ENCODE results near the gene GTF2A1.

DNA sequence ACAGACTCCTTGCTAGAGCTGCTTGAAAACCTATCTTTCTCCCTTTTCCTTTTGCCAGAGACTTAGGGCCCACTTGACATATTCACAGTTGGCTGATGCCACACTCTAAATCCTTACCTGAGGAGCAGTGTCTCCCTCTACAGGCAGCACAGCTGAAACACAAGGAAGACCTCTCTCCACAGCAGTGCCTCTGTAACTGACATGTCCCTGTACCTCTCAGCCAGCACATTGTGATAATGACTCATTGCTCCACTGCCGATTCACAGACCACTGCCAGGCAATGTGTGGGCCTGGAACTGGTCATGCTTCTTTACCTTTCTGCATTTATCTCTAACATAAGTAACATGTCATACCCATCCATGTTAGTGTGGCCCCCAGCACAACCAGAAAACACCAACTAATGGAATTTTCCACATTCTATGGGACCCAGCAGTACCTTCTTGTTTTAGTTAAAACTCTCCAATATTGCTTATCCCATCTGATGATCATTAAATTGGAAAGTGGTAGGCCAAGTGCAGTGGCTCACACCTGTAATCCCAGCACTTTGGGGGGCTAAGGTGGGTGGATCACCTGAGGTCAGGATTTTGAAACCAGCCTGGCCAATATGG, 56.5 kb downstream of the GTF2A1 start:
- TF ChIP-seq, protein P1, sequence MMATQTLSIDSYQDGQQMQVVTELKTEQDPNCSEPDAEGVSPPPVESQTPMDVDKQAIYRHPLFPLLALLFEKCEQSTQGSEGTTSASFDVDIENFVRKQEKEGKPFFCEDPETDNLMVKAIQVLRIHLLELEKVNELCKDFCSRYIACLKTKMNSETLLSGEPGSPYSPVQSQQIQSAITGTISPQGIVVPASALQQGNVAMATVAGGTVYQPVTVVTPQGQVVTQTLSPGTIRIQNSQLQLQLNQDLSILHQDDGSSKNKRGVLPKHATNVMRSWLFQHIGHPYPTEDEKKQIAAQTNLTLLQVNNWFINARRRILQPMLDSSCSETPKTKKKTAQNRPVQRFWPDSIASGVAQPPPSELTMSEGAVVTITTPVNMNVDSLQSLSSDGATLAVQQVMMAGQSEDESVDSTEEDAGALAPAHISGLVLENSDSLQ (IDR thresholded peaks at IDR 0.05): peak; percentile 52; the same call in 1 of the 2 replicates
- TF ChIP-seq FOXA1 (IDR thresholded peaks at IDR 0.05) (no peak), TARDBP (IDR thresholded peaks at IDR 0.05) (no peak), ARNT (IDR thresholded peaks at IDR 0.05) (no peak), FOXK2 (IDR thresholded peaks at IDR 0.05) (no peak)

All from HEK293T (cell line).